Naive thymus-derived CD8-positive, alpha-beta T cell (primary cell): ENCODE data around the gene NEGR1. TPM values are rescaled to one million over a fixed set of nuclear protein-coding genes. Genes with fewer than 3 reads are reported as not detected.

Source experiments
- ATAC-seq, 2 donors: fragments of 150-1000 bp; cut with Tn5 transposase in 1 of 2; sonication (Bioruptor Pico), chemical (Tn5 transposase) in 1 of 2; 1 replicate in 1 of 2; 2 replicates in 1 of 2; pipeline ENCODE4 v1.10.0; 2021; ENCODE audit warnings: mild to moderate bottlenecking in 2 of 2, moderate library complexity in 2 of 2
- POLR2A ChIA-PET: fragments of 350-600 bp; sonication (Branson Sonifier 250); formaldehyde crosslinking; loops from one replicate; lab custom pipeline; 2021; ENCODE audit warnings: antibody characterized with exemption; lab: Charles Lee
- DNase-seq, 10 donors: peaks; one replicate each; pipeline versions ENCODE4 v3.0.0 to v3.0.0-alpha.2; 2020 to 2022
- H3K27ac Mint-ChIP-seq, 10 donors: one replicate each; pipeline ENCODE4 v1.8.0; 2020 to 2022; ENCODE audit warnings: mild to moderate bottlenecking in 10 of 10, mixed read lengths in 10 of 10, moderate library complexity in 4 of 10, inconsistent platforms in 1 of 10
- H3K27me3 Mint-ChIP-seq, 5 donors: one replicate each; pipeline ENCODE4 v1.8.0; 2021 to 2022; ENCODE audit warnings: mixed read lengths in 5 of 5
- H3K36me3 Mint-ChIP-seq, 3 donors: one replicate each; pipeline ENCODE4 v1.8.0; 2020 to 2022; ENCODE audit warnings: mixed read lengths in 3 of 3, mild to moderate bottlenecking in 2 of 3, inconsistent platforms in 1 of 3
- H3K4me1 Mint-ChIP-seq, 4 donors: one replicate each; pipeline ENCODE4 v1.8.0; 2021 to 2022; ENCODE audit warnings: mixed read lengths in 4 of 4
- H3K4me3 Mint-ChIP-seq, 10 donors: one replicate each; pipeline ENCODE4 v1.8.0; 2020 to 2022; ENCODE audit warnings: mild to moderate bottlenecking in 10 of 10, mixed read lengths in 10 of 10, moderate library complexity in 6 of 10, inconsistent platforms in 1 of 10
- H3K9me3 Mint-ChIP-seq, 9 donors: one replicate each; pipeline ENCODE4 v1.8.0; 2020 to 2022; ENCODE audit warnings: mixed read lengths in 9 of 9, mild to moderate bottlenecking in 3 of 9, inconsistent platforms in 1 of 9, moderate library complexity in 1 of 9
- polyA plus RNA-seq, 3 donors: library from polyadenylated mRNA; unstranded; fragments of 300-500 nt; fragmentation: Illumina TruSeq; gene quantifications; one replicate each; pipeline ENCODE4 v1.2.3, GENCODE V29; 2021
- total RNA-seq, 8 experiments: library from RNA in 2 of 8; stranded (reverse) in 2 of 8; gene quantifications; one replicate each; pipeline ENCODE4 v1.2.3 and lab custom pipeline; 2021 to 2026

The NEGR1 gene
- total and polyA plus RNA-seq, 5 experiments from 2014 or later = not detected

DNA sequence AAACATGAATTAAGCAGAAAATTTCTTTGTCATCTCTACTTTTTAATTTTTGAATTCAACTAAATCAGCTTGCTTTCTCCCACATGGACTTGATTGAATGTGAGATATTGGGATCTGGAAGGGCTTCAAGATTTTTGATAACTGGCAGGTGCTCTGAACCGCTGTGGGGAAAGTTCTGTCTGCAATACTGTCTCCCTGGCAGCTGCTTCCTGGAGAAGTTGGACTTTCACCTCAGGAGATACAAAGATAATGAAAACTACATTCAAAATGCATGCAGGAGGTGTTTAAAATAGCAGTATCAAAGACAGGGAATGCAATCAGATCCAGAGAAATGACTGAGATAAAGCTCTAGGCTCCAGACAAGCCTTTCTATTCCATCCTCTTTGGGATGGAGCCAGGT is 338.3 kb downstream of the NEGR1 start:
- Mint-ChIP-seq H3K4me1 (no peaks in the 10 kb centered on the region), H3K27me3 (no peaks in the 10 kb centered on the region), H3K36me3 (no peaks in the 10 kb centered on the region), H3K4me3 (no peak overlapping the region), H3K9me3 (no peaks in the 10 kb centered on the region), H3K27ac (no peak overlapping the region)
- POLR2A ChIA-PET = no interaction called here
- no peak for DNase-seq
- ATAC-seq = no peak

- no peaks in the 10 kb centered on the region for H3K4me1 Mint-ChIP-seq
- POLR2A ChIA-PET = no interaction called here
These were observed 342.1 kb downstream of the NEGR1 start for GRCh38 chr1:71940261-71940660.

DNA sequence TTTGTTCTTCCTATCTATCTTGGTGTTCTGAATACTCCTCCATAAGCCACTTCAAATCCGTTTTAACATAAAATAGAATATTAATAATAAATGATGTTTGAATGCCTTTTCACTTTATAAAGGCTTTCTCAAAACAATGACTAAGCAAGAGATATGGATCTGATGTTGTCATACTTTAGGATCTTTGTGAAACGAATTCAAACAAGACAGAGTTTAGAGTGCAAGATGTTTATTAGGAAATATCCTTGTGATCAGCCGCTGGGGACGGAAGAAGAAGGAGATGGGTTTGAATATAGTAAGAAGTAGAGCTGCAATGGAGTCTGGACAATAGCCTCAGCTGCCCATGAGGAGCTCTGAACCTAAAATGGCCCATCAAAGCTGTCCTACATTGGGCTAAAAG is 351.8 kb downstream of the NEGR1 start:
- no peaks in the 10 kb centered on the region for H3K4me1 Mint-ChIP-seq
- H3K9me3 Mint-ChIP-seq = peaks cover 0 to 3% (median 0%) of the 10 kb centered on the region in 9 donors
- ATAC-seq (no peak), DNase-seq (no peak)
- H3K4me3 Mint-ChIP-seq = no peak overlapping the region
- H3K27me3 Mint-ChIP-seq = no peaks in the 10 kb centered on the region
- POLR2A ChIA-PET = no interaction called here
- H3K36me3 Mint-ChIP-seq = no peaks in the 10 kb centered on the region
- H3K27ac Mint-ChIP-seq = no peak overlapping the region

More at GRCh38 chr1:71940261-71940660, 342.1 kb downstream of the NEGR1 start:
- H3K4me3 Mint-ChIP-seq = no peak overlapping the region
- no peaks in the 10 kb centered on the region for H3K9me3 Mint-ChIP-seq
- no peaks in the 10 kb centered on the region for H3K36me3 Mint-ChIP-seq
- DNase-seq = no peak
- ATAC-seq = no peak
- no peak overlapping the region for H3K27ac Mint-ChIP-seq
- no peaks in the 10 kb centered on the region for H3K27me3 Mint-ChIP-seq

GRCh38 chr1:71921935-71922559 is 360.3 kb downstream of the NEGR1 start:
- no peak for ATAC-seq
- POLR2A ChIA-PET = no interaction called here

GRCh38 chr1:71921204-71921603 is 361.1 kb downstream of the NEGR1 start:
- Mint-ChIP-seq H3K27ac (no peak overlapping the region), H3K9me3 (peaks cover 0 to 9% (median 0%) of the 10 kb centered on the region in 9 donors), H3K4me3 (no peak overlapping the region), H3K27me3 (no peaks in the 10 kb centered on the region), H3K4me1 (no peaks in the 10 kb centered on the region), H3K36me3 (no peaks in the 10 kb centered on the region)
- POLR2A ChIA-PET = no interaction called here
- DNase-seq = no peak
- no peak for ATAC-seq

More at GRCh38 chr1:71921935-71922559, 360.3 kb downstream of the NEGR1 start:
- Mint-ChIP-seq H3K27me3 (no peaks in the 10 kb centered on the region), H3K4me1 (no peaks in the 10 kb centered on the region), H3K27ac (no peak overlapping the region), H3K36me3 (no peaks in the 10 kb centered on the region), H3K9me3 (peaks cover 0 to 9% (median 0%) of the 10 kb centered on the region in 9 donors), H3K4me3 (no peak overlapping the region)
- DNase-seq = no peak

- ATAC-seq = no peak
- Mint-ChIP-seq H3K4me3 (no peak overlapping the region), H3K36me3 (no peaks in the 10 kb centered on the region), H3K4me1 (no peaks in the 10 kb centered on the region), H3K9me3 (peaks cover 0 to 12% (median 0%) of the 10 kb centered on the region in 9 donors), H3K27ac (no peak overlapping the region), H3K27me3 (no peaks in the 10 kb centered on the region)
- POLR2A ChIA-PET = no interaction called here
- no peak for DNase-seq
These were observed 361.8 kb downstream of the NEGR1 start for GRCh38 chr1:71920556-71920955.

DNA sequence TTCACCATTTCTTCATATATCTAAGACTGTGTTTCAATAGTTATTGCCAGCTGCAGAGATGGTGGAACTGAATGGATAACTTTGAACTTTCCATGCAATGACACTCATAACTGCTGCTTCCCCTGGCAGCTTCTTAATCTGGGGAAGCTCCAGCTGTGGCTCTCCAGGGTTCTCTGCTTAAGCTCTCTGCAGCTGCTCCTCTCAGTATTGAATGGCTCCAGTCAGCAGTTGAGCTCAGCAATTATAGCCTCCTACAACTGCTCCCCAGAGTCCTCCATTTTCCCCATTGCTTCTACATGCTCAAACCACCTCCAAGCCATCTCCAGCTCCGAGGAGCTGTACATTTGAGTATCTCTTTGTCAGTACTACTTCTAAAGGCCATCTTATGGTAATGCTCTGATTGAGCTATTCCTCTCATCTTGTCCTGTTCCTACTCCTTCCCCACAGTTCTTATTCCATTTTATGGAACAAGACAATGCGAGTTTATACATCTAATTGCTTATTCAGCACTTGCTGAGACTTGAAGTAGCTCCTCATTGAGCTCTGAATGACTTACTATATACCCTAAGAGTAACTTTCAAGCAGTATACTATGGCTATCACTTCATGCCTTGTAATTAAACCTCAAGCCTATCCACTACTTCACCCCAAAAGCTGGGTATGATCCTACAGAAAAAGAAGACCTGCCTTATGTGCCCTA is 362.4 kb downstream of the NEGR1 start:
- Mint-ChIP-seq H3K27ac (no peak overlapping the region), H3K27me3 (no peaks in the 10 kb centered on the region), H3K9me3 (peaks cover 0 to 13% (median 0%) of the 10 kb centered on the region in 9 donors), H3K36me3 (no peaks in the 10 kb centered on the region), H3K4me1 (no peaks in the 10 kb centered on the region), H3K4me3 (no peak overlapping the region)
- no peak for DNase-seq
- POLR2A ChIA-PET = no interaction called here
- ATAC-seq = no peak

DNA sequence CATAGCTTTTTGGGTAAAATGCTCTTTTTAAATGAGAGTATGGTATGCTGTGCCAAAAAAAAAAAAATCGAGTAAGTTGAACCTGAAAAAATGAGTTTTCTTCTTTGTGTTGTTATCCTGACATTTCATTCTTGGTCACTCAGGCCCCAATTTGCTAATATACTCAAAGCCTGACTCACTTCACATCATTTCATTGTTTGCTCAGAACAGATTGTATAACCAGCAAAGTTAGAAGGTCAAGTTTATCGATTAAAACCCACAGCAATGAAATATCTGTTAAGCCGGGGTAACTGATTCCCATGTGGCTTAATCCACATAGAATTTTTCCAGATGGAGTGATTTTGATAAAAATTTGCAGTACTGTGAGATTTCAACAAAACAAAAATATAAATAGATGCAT is 363.7 kb downstream of the NEGR1 start:
- no peaks in the 10 kb centered on the region for H3K4me1 Mint-ChIP-seq
- peaks cover 0 to 16% (median 2%) of the 10 kb centered on the region in 9 donors for H3K9me3 Mint-ChIP-seq
- no peak overlapping the region for H3K27ac Mint-ChIP-seq
- H3K27me3 Mint-ChIP-seq = no peaks in the 10 kb centered on the region
- POLR2A ChIA-PET = no interaction called here
- no peak overlapping the region for H3K4me3 Mint-ChIP-seq
- DNase-seq (no peak), ATAC-seq (no peak)
- H3K36me3 Mint-ChIP-seq = no peaks in the 10 kb centered on the region

GRCh38 chr1:71916894-71917293 is 365.4 kb downstream of the NEGR1 start:
- Mint-ChIP-seq H3K4me1 (no peaks in the 10 kb centered on the region), H3K4me3 (no peak overlapping the region), H3K9me3 (peaks cover 0 to 16% (median 2%) of the 10 kb centered on the region in 9 donors), H3K27me3 (no peaks in the 10 kb centered on the region), H3K36me3 (no peaks in the 10 kb centered on the region), H3K27ac (no peak overlapping the region)
- POLR2A ChIA-PET = no interaction called here
- no peak for DNase-seq
- no peak for ATAC-seq

DNA sequence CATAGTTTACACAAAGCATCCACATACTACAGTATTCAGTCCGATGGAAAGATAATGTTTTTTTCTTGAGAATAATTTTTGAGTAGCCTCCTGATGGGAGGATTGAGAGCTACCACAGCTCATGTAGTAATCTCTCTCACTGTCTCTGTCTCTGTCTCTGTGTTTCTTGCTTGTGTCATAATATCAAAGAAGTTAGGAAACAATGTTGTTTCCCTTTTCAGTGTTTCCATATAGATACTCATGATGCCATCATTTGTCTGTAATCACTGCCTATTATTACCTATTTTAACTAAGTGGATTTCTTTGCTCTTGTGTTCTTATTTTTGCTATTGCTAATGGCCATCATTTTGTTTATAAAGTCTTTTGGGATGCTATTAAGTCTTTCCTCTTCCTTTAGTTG is 367.7 kb downstream of the NEGR1 start:
- Mint-ChIP-seq H3K27me3 (no peaks in the 10 kb centered on the region), H3K36me3 (no peaks in the 10 kb centered on the region), H3K4me1 (no peaks in the 10 kb centered on the region), H3K4me3 (no peak overlapping the region), H3K9me3 (peaks cover 0 to 20% (median 2%) of the 10 kb centered on the region in 9 donors), H3K27ac (no peak overlapping the region)
- DNase-seq (no peak), ATAC-seq (no peak)
- POLR2A ChIA-PET = no interaction called here

- no peak for DNase-seq
- no peaks in the 10 kb centered on the region for H3K36me3 Mint-ChIP-seq
These were observed 373.4 kb downstream of the NEGR1 start for GRCh38 chr1:71908871-71909390.

DNA sequence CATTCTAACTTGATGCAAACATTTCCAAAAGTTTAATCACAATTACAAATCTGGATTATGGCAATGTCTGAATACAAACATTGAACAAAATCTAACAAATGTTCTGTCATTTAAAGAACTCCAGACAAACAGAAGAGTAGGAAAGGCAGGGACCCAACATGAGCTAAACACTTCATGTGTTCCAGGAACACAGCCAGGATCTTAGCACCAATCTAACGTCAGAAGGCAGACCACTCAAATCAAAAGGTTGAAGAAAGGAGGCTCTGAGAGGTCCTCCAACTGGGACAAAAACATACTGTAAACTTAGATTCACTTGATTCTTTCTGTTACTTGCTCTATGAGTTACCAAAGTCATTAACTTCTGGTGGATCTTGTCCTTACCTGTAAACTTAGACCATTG is 374.0 kb downstream of the NEGR1 start:
- Mint-ChIP-seq H3K4me1 (no peaks in the 10 kb centered on the region), H3K27ac (no peak overlapping the region), H3K27me3 (no peaks in the 10 kb centered on the region), H3K4me3 (no peak overlapping the region), H3K9me3 (peaks cover 0 to 10% (median 4%) of the 10 kb centered on the region in 9 donors), H3K36me3 (no peaks in the 10 kb centered on the region)
- POLR2A ChIA-PET = no interaction called here
- DNase-seq (no peak), ATAC-seq (no peak)

More at GRCh38 chr1:71908871-71909390, 373.4 kb downstream of the NEGR1 start:
- ATAC-seq = no peak
- H3K4me1 Mint-ChIP-seq = no peaks in the 10 kb centered on the region
- H3K4me3 Mint-ChIP-seq = no peak overlapping the region
- H3K9me3 Mint-ChIP-seq = peaks cover 0 to 10% (median 5%) of the 10 kb centered on the region in 9 donors
- H3K27ac Mint-ChIP-seq = no peak overlapping the region
- no peaks in the 10 kb centered on the region for H3K27me3 Mint-ChIP-seq
- POLR2A ChIA-PET = no interaction called here

GRCh38 chr1:71899881-71900280 is 382.5 kb downstream of the NEGR1 start:
- H3K36me3 Mint-ChIP-seq = no peaks in the 10 kb centered on the region
- H3K27me3 Mint-ChIP-seq = no peaks in the 10 kb centered on the region
- DNase-seq (no peak), ATAC-seq (no peak)
- POLR2A ChIA-PET = no interaction called here
- H3K4me3 Mint-ChIP-seq = no peak overlapping the region
- no peak overlapping the region for H3K27ac Mint-ChIP-seq
- no peaks in the 10 kb centered on the region for H3K4me1 Mint-ChIP-seq
- peaks cover 0 to 4% (median 0%) of the 10 kb centered on the region in 9 donors for H3K9me3 Mint-ChIP-seq
